ENCODE data around the gene KDM2A.
A peak's percentile ranks its signal among the peaks of the same experiment; 100 is the strongest.

KDM2A gene

GRCh38 chr11:67287355-67288197, 168.5 kb downstream of the KDM2A start:
- no peak for DNase-seq

- DNase-seq = no peak
These were observed 169.1 kb downstream of the KDM2A start for GRCh38 chr11:67288198-67288451.

- peak; percentile 67 for DNase-seq
These were observed 169.6 kb downstream of the KDM2A start for GRCh38 chr11:67288452-67289225.

GRCh38 chr11:67289226-67289650, 170.2 kb downstream of the KDM2A start, which contains the start of gene ANKRD13D:
Gene ANKRD13D (plus strand): TSS chr11:67289303. CDS start chr11:67289461, 158 bp downstream.
- no peak for DNase-seq

GRCh38 chr11:67289651-67290479, 170.8 kb downstream of the KDM2A start:
- no peak for DNase-seq

- no peak for DNase-seq
These were observed 171.7 kb downstream of the KDM2A start for GRCh38 chr11:67290801-67291200.

GRCh38 chr11:67291481-67292381, 172.7 kb downstream of the KDM2A start:
- DNase-seq = no peak

- DNase-seq = no peak
These were observed 173.6 kb downstream of the KDM2A start for GRCh38 chr11:67292671-67293070.

GRCh38 chr11:67293090-67293489, 174.0 kb downstream of the KDM2A start:
- DNase-seq = no peak

- DNase-seq = no peak
These were observed 176.8 kb downstream of the KDM2A start for GRCh38 chr11:67295846-67296245.

GRCh38 chr11:67298786-67299185, 179.7 kb downstream of the KDM2A start:
- no peak for DNase-seq

- no peak for DNase-seq
These were observed 180.6 kb downstream of the KDM2A start for GRCh38 chr11:67299471-67300191.

GRCh38 chr11:67300256-67300755, 181.2 kb downstream of the KDM2A start:
- no peak for DNase-seq

- DNase-seq = no peak
These were observed 181.8 kb downstream of the KDM2A start for GRCh38 chr11:67300756-67301312.

GRCh38 chr11:67301313-67301921, 182.4 kb downstream of the KDM2A start:
- no peak for DNase-seq

- DNase-seq = no peak
These were observed 183.0 kb downstream of the KDM2A start for GRCh38 chr11:67301951-67302516.

GRCh38 chr11:67302571-67303131, 183.6 kb downstream of the KDM2A start:
- DNase-seq = no peak

GRCh38 chr11:67303132-67303834, 184.2 kb downstream of the KDM2A start, which contains the start of gene SSH3:
Gene SSH3 (plus strand): TSS chr11:67303530. CDS start chr11:67303626, 96 bp downstream.
- DNase-seq = peak; percentile 46

- DNase-seq = no peak
These were observed 184.9 kb downstream of the KDM2A start for GRCh38 chr11:67303835-67304411.
